ENCODE measurements around the gene NAE1.

GRCh38 chr16:66859397-66860068 is 28.8 kb upstream of the NAE1 start:
- TF ChIP-seq POLR2A (IDR thresholded peaks at IDR 0.05) (no peak), CTCF (IDR thresholded peaks at IDR 0.05) (no peak), EP300 (IDR thresholded peaks at IDR 0.05) (no peak), POLR2AphosphoS5 (IDR thresholded peaks at IDR 0.05) (no peak)
